H1 (cell line): Measurements from ENCODE around the gene MYO5B. TPM values are rescaled to one million over a fixed set of nuclear protein-coding genes. Genes with fewer than 3 reads are reported as not detected.

Experiments
- CBX8 ChIP-seq: fragments of 300-800, 300-1000 bp; sonication (generic); IDR thresholded peaks from 2 replicates; pipeline ENCODE4 v1.7.1; 2016; ENCODE audit warnings: low read depth, low read length, borderline replicate concordance
- CHD7 ChIP-seq: fragments of 300-600 bp; sonication (generic); IDR thresholded peaks from 2 replicates; pipeline ENCODE4 v1.7.1; 2012; ENCODE audit warnings: low read length, moderate library complexity, mild to moderate bottlenecking, inconsistent platforms; ENCODE audit not compliant: insufficient replicate concordance
- GABPA ChIP-seq: IDR thresholded peaks from 2 replicates; pipeline ENCODE4 v1.6.1; 2011; ENCODE audit warnings: mild to moderate bottlenecking, low read length, moderate library complexity, borderline replicate concordance; ENCODE audit not compliant: insufficient read depth
- HDAC6 ChIP-seq: IDR thresholded peaks from one replicate; pipeline ENCODE4 v1.7.1; 2012; ENCODE audit warnings: low read depth, mild to moderate bottlenecking, inconsistent platforms, low read length, moderate library complexity
- PHF8 ChIP-seq: fragments of 200-600 bp; sonication (generic); conservative IDR thresholded peaks from 2 replicates; pipeline ENCODE4 v1.7.1; 2012; ENCODE audit warnings: low read depth, mild to moderate bottlenecking, inconsistent platforms, low read length, moderate library complexity
- POLR2A ChIP-seq, 2 experiments: IDR thresholded peaks; 1 replicate in 1 of 2; 2 replicates in 1 of 2; pipeline ENCODE4 v1.6.1; 2011; ENCODE audit warnings: low read depth in 2 of 2, low read length in 2 of 2, mild to moderate bottlenecking in 2 of 2; ENCODE audit errors: control extremely low read depth in 1 of 2
- RAD21 ChIP-seq, 2 experiments: IDR thresholded peaks in 1 of 2; conservative IDR thresholded peaks in 1 of 2; 2 replicates each; pipeline ENCODE4 v1.6.1; 2011; ENCODE audit warnings: low read depth in 2 of 2, low read length in 2 of 2, improper control_type of control experiment in 1 of 2, inconsistent platforms in 1 of 2, mild to moderate bottlenecking in 1 of 2, moderate library complexity in 1 of 2
- SIN3A ChIP-seq, 2 experiments: IDR thresholded peaks in 1 of 2; conservative IDR thresholded peaks in 1 of 2; 2 replicates each; pipeline ENCODE4 v1.6.1; 2011 to 2012; ENCODE audit warnings: low read length in 2 of 2, improper control_type of control experiment in 1 of 2, low read depth in 1 of 2, mild to moderate bottlenecking in 1 of 2
- SP1 ChIP-seq: IDR thresholded peaks from 2 replicates; pipeline ENCODE4 v1.6.1; 2011; ENCODE audit warnings: low read depth, low read length
- SUZ12 ChIP-seq: fragments of 200-600 bp; sonication (generic); IDR thresholded peaks from 2 replicates; pipeline ENCODE4 v1.6.1; 2012; ENCODE audit warnings: mild to moderate bottlenecking, inconsistent platforms, low read length, moderate library complexity, mixed read lengths
- polyA plus RNA-seq, 7 experiments: library from polyadenylated mRNA; depleted of rRNA in 3 of 7; stranded (reverse) in 5 of 7; unstranded in 2 of 7; fragments of >200 nt in 5 of 7; fragments of 200-250 nt in 2 of 7; gene quantifications; 1 replicate in 5 of 7; 2 replicates in 1 of 7; 4 replicates in 1 of 7; pipeline versions ENCODE4 v1.2.1 to v1.2.3, GENCODE V29; 2011 to 2013; ENCODE audit warnings: missing spikeins in 2 of 7, mixed read lengths in 2 of 7
- total RNA-seq: library from RNA; stranded (reverse); fragmentation: NEBNext Ultra II Directional; extraction: Animal tissue kit (Norgen Biotek cat#: 25700); gene quantifications from 2 replicates; pipeline ENCODE4 v1.2.1, GENCODE V29; 2021

The MYO5B gene
- total and polyA plus RNA-seq, 2 of the 8 experiments (the other 6 are each of a cell fraction or from before 2014, with no cell fraction given) = 6.4 to 7.7 TPM

GRCh38 chr18:50061876-50062517 lies 132.9 kb downstream of the MYO5B start (continued):
- TF ChIP-seq CHD7 = no peak
- no peak for TF ChIP-seq SIN3A (conservative IDR thresholded peaks at IDR 0.05 in 1 of 2, IDR thresholded peaks at IDR 0.05 in 1 of 2; ENCODE audit: low read depth in 1 of 2, low read length in 2 of 2)
- no peak for TF ChIP-seq SP1
- no peak for TF ChIP-seq RAD21 (IDR thresholded peaks at IDR 0.05 in 1 of 2, conservative IDR thresholded peaks at IDR 0.05 in 1 of 2; ENCODE audit: low read depth in 2 of 2, low read length in 2 of 2)
- TF ChIP-seq PHF8 = no peak
- TF ChIP-seq POLR2A (IDR thresholded peaks at IDR 0.05; ENCODE audit: control extremely low read depth in 1 of 2, low read depth in 2 of 2, low read length in 2 of 2) = no peak
- TF ChIP-seq HDAC6 = no peak
- TF ChIP-seq SUZ12 = no peak
- TF ChIP-seq GABPA = no peak
- no peak for TF ChIP-seq CBX8
